SJCRH30 (cell line): ENCODE measurements around the gene POFUT1. TPM values are rescaled to one million over a fixed set of nuclear protein-coding genes. Genes with fewer than 3 reads are reported as not detected.

ENCODE experiments used
- DNase-seq, 2 experiments: peaks; one replicate each; pipeline ENCODE4 v3.0.0-alpha.2; 2015 to 2020
- H3K27ac ChIP-seq: fragments of 250-450 bp; sonication (Bioruptor Pico); 2 replicates; pipeline ENCODE4 v1.5.1; 2020; ENCODE audit warnings: mild to moderate bottlenecking, moderate library complexity
- H3K27me3 ChIP-seq: fragments of 250-450 bp; sonication (Bioruptor Pico); 2 replicates; pipeline ENCODE4 v1.5.1; 2020; ENCODE audit warnings: mild to moderate bottlenecking, moderate library complexity
- H3K36me3 ChIP-seq: fragments of 250-450 bp; sonication (Bioruptor Pico); 2 replicates; pipeline ENCODE4 v1.5.1; 2020; ENCODE audit warnings: mild to moderate bottlenecking, moderate library complexity
- H3K4me1 ChIP-seq: fragments of 250-450 bp; sonication (Bioruptor Pico); 2 replicates; pipeline ENCODE4 v1.5.1; 2020; ENCODE audit warnings: mild to moderate bottlenecking, moderate library complexity
- H3K4me3 ChIP-seq: fragments of 250-450 bp; sonication (Bioruptor Pico); 2 replicates; pipeline ENCODE4 v1.5.1; 2020; ENCODE audit warnings: mild to moderate bottlenecking, moderate library complexity
- H3K9me3 ChIP-seq: fragments of 250-450 bp; sonication (Bioruptor Pico); replicated peaks from 2 replicates; pipeline ENCODE4 v1.5.1; 2020; ENCODE audit warnings: mild to moderate bottlenecking, moderate library complexity
- total RNA-seq: library from RNA; depleted of rRNA; stranded (reverse); fragments of >200 nt; shearing (Covaris generic); gene quantifications from 2 replicates; pipeline ENCODE4 v1.2.3, GENCODE V29; 2014; rRNA removed

POFUT1 gene
- total RNA-seq, 1 experiment from 2014 or later, result 66.6 TPM

GRCh38 chr20:32285082-32285620 lies 77.5 kb downstream of the POFUT1 start:
- no peaks in the 10 kb centered on the region for H3K4me1 ChIP-seq
- no peaks in the 10 kb centered on the region for H3K27me3 ChIP-seq
- no peaks in the 10 kb centered on the region for H3K9me3 ChIP-seq
- 0 out of 2 replicates have a peak, but pooled peaks cover 2% of the 10 kb centered on the region for H3K36me3 ChIP-seq
- no peak overlapping the region for H3K27ac ChIP-seq
- no peak overlapping the region for H3K4me3 ChIP-seq
- no peak for DNase-seq

- no peak for DNase-seq
- no peak overlapping the region for H3K27ac ChIP-seq
- no peaks in the 10 kb centered on the region for H3K4me1 ChIP-seq
- H3K36me3 ChIP-seq, result 0 out of 2 replicates have a peak, but pooled peaks cover 2% of the 10 kb centered on the region
- 0 out of 2 replicates have a peak, but pooled peaks cover under 1% of the 10 kb centered on the region for H3K9me3 ChIP-seq
- H3K4me3 ChIP-seq, result no peak overlapping the region
- no peaks in the 10 kb centered on the region for H3K27me3 ChIP-seq
Observed at GRCh38 chr20:32285621-32286371, 78.1 kb downstream of the POFUT1 start.

GRCh38 chr20:32287231-32287638 lies 79.6 kb downstream of the POFUT1 start:
- H3K9me3 ChIP-seq, result 0 out of 2 replicates have a peak, but pooled peaks cover 5% of the 10 kb centered on the region
- no peak overlapping the region for H3K4me3 ChIP-seq
- DNase-seq, result no peak
- H3K4me1 ChIP-seq, result no peaks in the 10 kb centered on the region
- H3K36me3 ChIP-seq, result 0 out of 2 replicates have a peak, but pooled peaks cover 2% of the 10 kb centered on the region
- no peaks in the 10 kb centered on the region for H3K27me3 ChIP-seq
- no peak overlapping the region for H3K27ac ChIP-seq

Other genes starting within 250 kb of the POFUT1 start
- 0.02 and 0.03 TPM in 2 replicates for gene XKR7, start 239.7 kb upstream of the POFUT1 start, total RNA-seq
- 0.71 and 1.2 TPM in 2 replicates for gene CCM2L, start 197.4 kb upstream of the POFUT1 start, total RNA-seq
- not detected in 2 replicates for gene HCK, start 155.6 kb upstream of the POFUT1 start, total RNA-seq
- gene TM9SF4, start 98.2 kb upstream of the POFUT1 start, total RNA-seq, result 40.0 and 42.6 TPM in 2 replicates
- gene PLAGL2, start 137 bp upstream of the POFUT1 start, total RNA-seq, result 19.7 and 21.5 TPM in 2 replicates
- gene KIF3B, start 69.8 kb downstream of the POFUT1 start, total RNA-seq, result 18.6 and 19.6 TPM in 2 replicates
- 54.4 and 56.0 TPM in 2 replicates for gene ASXL1, start 150.5 kb downstream of the POFUT1 start, total RNA-seq